ENCODE results near the gene PAX3.

PAX3 gene

GRCh38 chr2:222298311-222299150 is at the start of gene PAX3:
PAX3 (minus strand) TSS chr2:222298998; CDS start chr2:222298615, 383 bp downstream.
- peak; percentile 92 for DNase-seq (ENCODE audit: low read depth)

- no peak for DNase-seq (ENCODE audit: low read depth)
Measured at GRCh38 chr2:222341331-222341730, 42.5 kb upstream of the PAX3 start.

GRCh38 chr2:222338374-222338773 is 39.6 kb upstream of the PAX3 start:
- DNase-seq (ENCODE audit: low read depth) = no peak

GRCh38 chr2:222336931-222337330 is 38.1 kb upstream of the PAX3 start:
- no peak for DNase-seq (ENCODE audit: low read depth)

GRCh38 chr2:222336442-222336841 is 37.6 kb upstream of the PAX3 start:
- no peak for DNase-seq (ENCODE audit: low read depth)

- no peak for DNase-seq (ENCODE audit: low read depth)
Measured at GRCh38 chr2:222334914-222335313, 36.1 kb upstream of the PAX3 start.

GRCh38 chr2:222333397-222333796 is 34.6 kb upstream of the PAX3 start:
- no peak for DNase-seq (ENCODE audit: low read depth)

GRCh38 chr2:222332116-222332515 is 33.3 kb upstream of the PAX3 start:
- DNase-seq (ENCODE audit: low read depth) = no peak

- no peak for DNase-seq (ENCODE audit: low read depth)
Measured at GRCh38 chr2:222330910-222331309, 32.1 kb upstream of the PAX3 start.

- DNase-seq (ENCODE audit: low read depth) = no peak
Measured at GRCh38 chr2:222322236-222322635, 23.4 kb upstream of the PAX3 start.

- DNase-seq (ENCODE audit: low read depth) = peak; percentile 32
Measured at GRCh38 chr2:222320436-222321395, 21.9 kb upstream of the PAX3 start.

GRCh38 chr2:222319586-222320435 is 21.0 kb upstream of the PAX3 start:
- no peak for DNase-seq (ENCODE audit: low read depth)

- DNase-seq (ENCODE audit: low read depth) = peak; percentile 31
Measured at GRCh38 chr2:222318712-222319585, 20.2 kb upstream of the PAX3 start.

GRCh38 chr2:222318026-222318711 is 19.4 kb upstream of the PAX3 start:
- DNase-seq (ENCODE audit: low read depth) = peak; percentile 64

- DNase-seq (ENCODE audit: low read depth) = no peak
Measured at GRCh38 chr2:222315443-222316121, 16.8 kb upstream of the PAX3 start.

GRCh38 chr2:222313816-222314215 is 15.0 kb upstream of the PAX3 start:
- DNase-seq (ENCODE audit: low read depth) = no peak

GRCh38 chr2:222311978-222312738 is 13.4 kb upstream of the PAX3 start:
- DNase-seq (ENCODE audit: low read depth) = no peak

- DNase-seq (ENCODE audit: low read depth) = peak; percentile 56
Measured at GRCh38 chr2:222311319-222311977, 12.7 kb upstream of the PAX3 start.

Data from EH (cell line).